ENCODE measurements around the gene BCR.

BCR gene

GRCh38 chr22:23219317-23219716, 39.0 kb downstream of the BCR start:
- no peak overlapping the region for H3K4me3 ChIP-seq (ENCODE audit: low read depth, low read length)

DNA sequence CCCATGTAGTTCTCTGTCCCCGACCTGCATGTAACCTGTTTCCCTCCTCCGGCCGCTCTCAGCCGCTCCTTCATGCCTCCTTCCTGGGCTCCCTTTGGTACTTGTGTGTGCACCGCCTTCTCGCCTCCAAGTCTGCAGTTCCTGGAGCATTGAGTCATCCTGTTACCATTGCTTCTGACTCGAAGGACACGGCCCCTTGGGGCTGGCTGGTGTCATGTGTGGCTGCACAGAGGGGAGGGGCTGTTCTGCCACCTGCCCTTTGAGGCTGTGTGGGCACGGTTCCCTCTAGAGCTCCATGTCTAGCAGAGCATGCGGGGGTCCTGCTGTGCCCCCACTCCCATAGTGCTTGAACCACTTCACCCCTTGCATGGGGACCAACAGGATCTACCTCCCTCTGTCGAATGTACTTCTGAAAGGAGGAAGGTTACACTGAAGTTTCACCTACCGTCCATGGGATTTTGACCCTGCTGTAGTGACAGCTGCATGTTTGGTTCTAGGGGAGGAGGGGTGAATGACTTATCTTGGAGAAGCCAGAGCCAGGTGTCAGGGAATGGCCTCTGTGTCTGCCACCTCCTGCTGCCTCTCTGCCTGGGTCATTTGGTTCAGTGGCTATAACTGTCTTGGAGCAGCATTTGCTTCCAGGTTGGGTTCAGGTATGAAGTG, 39.6 kb downstream of the BCR start:
- no peak overlapping the region for H3K4me3 ChIP-seq (ENCODE audit: low read depth, low read length)
- no peak for TF ChIP-seq CTCF (IDR thresholded peaks at IDR 0.05; ENCODE audit: low read depth, low read length)

More at GRCh38 chr22:23219317-23219716, 39.0 kb downstream of the BCR start:
- no peak for TF ChIP-seq CTCF (IDR thresholded peaks at IDR 0.05; ENCODE audit: low read depth, low read length)

DNA sequence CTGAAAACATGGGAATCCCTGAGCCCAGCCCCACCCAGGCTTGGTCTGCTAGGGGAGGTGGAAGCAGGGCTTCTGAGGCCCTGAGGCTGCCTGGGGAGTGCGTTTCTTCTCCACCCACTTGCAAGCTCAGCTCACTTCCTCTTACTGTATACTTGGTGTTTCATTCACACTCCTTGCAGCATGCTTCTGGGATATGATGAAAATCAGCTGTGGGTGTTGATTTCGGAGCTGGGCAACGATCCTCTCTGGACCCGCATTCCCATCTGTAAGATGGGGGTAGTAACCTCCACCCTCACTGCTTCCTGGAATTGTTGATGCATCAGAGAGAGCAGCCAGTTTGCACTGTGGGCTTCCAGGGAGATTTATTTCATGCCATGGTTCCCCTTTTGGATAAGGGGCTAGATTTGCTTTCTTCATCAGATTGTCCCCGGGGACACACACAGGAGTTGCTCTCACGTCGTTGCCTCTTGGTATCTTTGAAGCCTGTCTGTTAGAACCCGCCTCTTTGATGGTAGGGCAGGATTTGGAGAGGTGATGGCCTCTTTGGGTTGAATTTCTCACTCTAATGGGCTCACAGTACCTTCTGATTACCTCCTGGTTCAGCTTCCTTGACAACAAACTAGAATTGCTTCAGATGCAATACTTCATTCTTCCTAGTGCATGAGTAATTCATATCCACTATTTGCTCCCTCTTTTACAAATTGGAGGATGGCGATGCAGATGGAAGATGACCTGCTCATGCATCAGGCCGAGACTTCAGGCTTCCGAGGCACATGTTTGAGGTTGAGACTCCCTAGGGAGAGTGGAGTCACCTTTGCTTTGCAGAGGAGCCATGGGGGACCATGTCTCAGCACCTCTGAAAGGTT, 40.4 kb downstream of the BCR start:
- H3K4me3 ChIP-seq (ENCODE audit: low read depth, low read length), result no peak overlapping the region
- no peak for TF ChIP-seq CTCF (IDR thresholded peaks at IDR 0.05; ENCODE audit: low read depth, low read length)

GRCh38 chr22:23221351-23221804, 41.1 kb downstream of the BCR start:
- no peak overlapping the region for H3K4me3 ChIP-seq (ENCODE audit: low read depth, low read length)
- no peak for TF ChIP-seq CTCF (IDR thresholded peaks at IDR 0.05; ENCODE audit: low read depth, low read length)

DNA sequence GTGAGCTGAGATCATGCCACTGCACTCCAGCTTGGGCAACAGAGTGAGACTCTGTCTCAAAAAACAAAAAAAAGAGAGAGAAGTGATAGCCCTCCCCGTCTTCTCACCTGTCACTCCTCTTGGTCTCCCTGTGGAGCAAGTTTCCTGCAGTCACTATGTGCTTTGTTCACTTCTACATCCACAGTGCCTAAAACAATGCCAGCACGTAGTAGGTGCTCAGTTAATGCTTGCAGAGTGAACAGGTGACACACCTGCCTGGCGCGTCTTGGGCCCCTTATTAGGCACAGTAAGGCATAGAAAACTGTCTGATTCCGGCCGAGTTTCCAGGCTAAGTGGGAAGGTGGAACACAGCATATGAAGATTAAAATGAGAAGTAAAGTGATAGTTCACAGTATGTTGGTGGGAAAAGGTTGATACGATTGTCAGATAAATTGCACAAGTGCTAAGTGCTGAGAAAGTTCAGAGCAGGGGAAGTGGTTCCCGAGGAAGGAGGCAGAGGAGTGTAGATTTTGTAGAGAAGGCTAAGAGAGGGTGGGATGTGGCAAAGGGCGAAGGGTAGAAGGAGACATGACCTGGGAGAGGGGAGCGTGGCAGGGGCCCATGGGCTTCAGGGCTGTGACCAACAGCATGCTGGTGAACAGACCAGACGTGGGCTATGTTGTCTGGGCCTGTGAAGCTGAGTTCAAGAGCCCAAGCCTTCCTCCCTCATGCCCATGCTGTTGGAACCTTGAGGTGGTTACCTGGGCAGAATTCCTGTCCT, 41.9 kb downstream of the BCR start:
- TF ChIP-seq CTCF (IDR thresholded peaks at IDR 0.05; ENCODE audit: low read depth, low read length), result no peak
- H3K4me3 ChIP-seq (ENCODE audit: low read depth, low read length), result no peak overlapping the region

DNA sequence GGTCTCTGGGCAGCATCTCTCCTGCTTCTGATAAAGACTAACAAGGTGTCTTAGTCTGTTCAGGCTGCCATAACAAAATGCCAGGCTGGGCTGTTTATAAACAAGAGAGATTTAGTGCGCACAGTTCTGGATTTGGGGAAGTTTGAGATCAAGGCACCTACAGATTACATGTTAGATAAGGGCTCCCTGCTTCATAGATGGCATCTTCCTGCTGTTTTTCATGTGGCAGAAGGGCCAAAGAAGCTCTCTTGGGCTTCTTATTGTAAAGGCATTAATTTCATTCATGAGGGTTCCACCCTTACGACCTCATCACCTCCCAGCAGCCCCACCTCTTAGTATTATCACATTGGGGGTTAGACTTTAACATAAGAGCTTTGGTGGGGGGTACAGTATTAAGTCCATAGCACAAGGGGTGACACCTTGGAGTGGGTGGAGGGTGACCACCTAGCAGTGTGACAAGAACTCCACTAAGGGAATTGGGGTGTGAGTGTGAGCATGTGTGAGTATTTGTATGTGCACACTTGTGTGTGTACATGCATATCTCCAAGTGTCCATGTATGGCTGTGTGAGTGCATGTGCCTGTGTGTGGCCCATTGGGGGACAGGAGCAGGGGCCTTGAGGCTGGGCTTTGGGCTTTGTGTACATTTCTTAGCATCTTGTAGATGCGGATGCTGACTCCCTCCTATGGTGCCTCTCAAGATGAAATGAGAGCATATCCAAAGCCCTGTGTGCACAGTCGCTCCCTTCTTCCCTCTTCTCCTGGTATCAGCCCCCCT, 42.7 kb downstream of the BCR start:
- no peak for TF ChIP-seq CTCF (IDR thresholded peaks at IDR 0.05; ENCODE audit: low read depth, low read length)

More for the DNA sequence above, 42.7 kb downstream of the BCR start:
- no peak overlapping the region for H3K4me3 ChIP-seq (ENCODE audit: low read depth, low read length)

Data from WI38 (cell line).